ENCODE data around the gene CALHM4.

GRCh38 chr6:116536216-116536621, 17.3 kb upstream of the CALHM4 start:
- TF ChIP-seq, protein P1, sequence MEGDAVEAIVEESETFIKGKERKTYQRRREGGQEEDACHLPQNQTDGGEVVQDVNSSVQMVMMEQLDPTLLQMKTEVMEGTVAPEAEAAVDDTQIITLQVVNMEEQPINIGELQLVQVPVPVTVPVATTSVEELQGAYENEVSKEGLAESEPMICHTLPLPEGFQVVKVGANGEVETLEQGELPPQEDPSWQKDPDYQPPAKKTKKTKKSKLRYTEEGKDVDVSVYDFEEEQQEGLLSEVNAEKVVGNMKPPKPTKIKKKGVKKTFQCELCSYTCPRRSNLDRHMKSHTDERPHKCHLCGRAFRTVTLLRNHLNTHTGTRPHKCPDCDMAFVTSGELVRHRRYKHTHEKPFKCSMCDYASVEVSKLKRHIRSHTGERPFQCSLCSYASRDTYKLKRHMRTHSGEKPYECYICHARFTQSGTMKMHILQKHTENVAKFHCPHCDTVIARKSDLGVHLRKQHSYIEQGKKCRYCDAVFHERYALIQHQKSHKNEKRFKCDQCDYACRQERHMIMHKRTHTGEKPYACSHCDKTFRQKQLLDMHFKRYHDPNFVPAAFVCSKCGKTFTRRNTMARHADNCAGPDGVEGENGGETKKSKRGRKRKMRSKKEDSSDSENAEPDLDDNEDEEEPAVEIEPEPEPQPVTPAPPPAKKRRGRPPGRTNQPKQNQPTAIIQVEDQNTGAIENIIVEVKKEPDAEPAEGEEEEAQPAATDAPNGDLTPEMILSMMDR (IDR thresholded peaks at IDR 0.05), result peak; percentile 34 to 73 (median 70)
- TF ChIP-seq POLR2A (IDR thresholded peaks at IDR 0.05), result no peak
